ENCODE results near the gene LMBR1. TPM values are rescaled to one million over a fixed set of nuclear protein-coding genes. Genes with fewer than 3 reads are reported as not detected.

Gene LMBR1
- total and polyA plus RNA-seq, 2 of the 13 experiments (the other 11 are each of a cell fraction or from before 2014, with no cell fraction given), result 20.9 to 39.6 TPM

GRCh38 chr7:156819733-156820295, 73.2 kb downstream of the LMBR1 start (continued):
- TF ChIP-seq ZNF784 (CRISPR knock-in tag; IDR thresholded peaks at IDR 0.05; ENCODE audit: borderline replicate concordance), result no peak
- no peak for TF ChIP-seq SMAD9 (CRISPR knock-in tag; IDR thresholded peaks at IDR 0.05)
- no peak for TF ChIP-seq SMYD3 (CRISPR knock-in tag; IDR thresholded peaks at IDR 0.05)
- no peak for TF ChIP-seq SYNCRIP (IDR thresholded peaks at IDR 0.05; ENCODE audit: insufficient read depth, low read depth, low read length)
- TF ChIP-seq ARID5B (CRISPR knock-in tag; IDR thresholded peaks at IDR 0.05), result no peak
- no peak for TF ChIP-seq ZNF558 (CRISPR knock-in tag; IDR thresholded peaks at IDR 0.05; ENCODE audit: borderline replicate concordance)
- TF ChIP-seq TBL1XR1 (IDR thresholded peaks at IDR 0.05; ENCODE audit: borderline replicate concordance, low read length, partially characterized antibody), result no peak
- TF ChIP-seq ZNF468 (CRISPR knock-in tag; IDR thresholded peaks at IDR 0.05), result no peak
- no peak for TF ChIP-seq DPF2 (CRISPR knock-in tag; IDR thresholded peaks at IDR 0.05; ENCODE audit: borderline replicate concordance, low read depth)
- TF ChIP-seq MTA1 (CRISPR knock-in tag; IDR thresholded peaks at IDR 0.05; ENCODE audit: borderline replicate concordance), result no peak

Measured in HepG2 (cell line).